Neural cell (in vitro differentiated cells): ENCODE measurements around the gene DIS3. TPM values are rescaled to one million over a fixed set of nuclear protein-coding genes. Genes with fewer than 3 reads are reported as not detected.

Experiments used
- H2AFZ ChIP-seq: fragments of 200-600, 300-800 bp; sonication (generic), shearing (Covaris generic); 2 replicates; pipeline ENCODE4 v1.6.0; 2014; ENCODE audit warnings: low read depth, mild to moderate bottlenecking, antibody characterized with exemption, low read length, moderate library complexity
- H3F3A ChIP-seq: fragments of 200-600 bp; shearing (Covaris generic); 2 replicates; pipeline ENCODE4 v1.6.1; 2016; ENCODE audit warnings: mild to moderate bottlenecking, moderate library complexity, mixed read lengths, antibody characterized with exemption, low read length; ENCODE audit not compliant: insufficient read depth, poor library complexity, severe bottlenecking
- H3K27ac ChIP-seq: fragments of 200-600, 300-800 bp; sonication (generic), shearing (Covaris generic); 2 replicates; pipeline ENCODE4 v1.5.1; 2014; ENCODE audit warnings: mild to moderate bottlenecking, low read length, moderate library complexity
- H3K27me3 ChIP-seq: fragments of 300-800, 200-600 bp; sonication (generic), shearing (Covaris generic); 2 replicates; pipeline ENCODE4 v1.6.0; 2014; ENCODE audit warnings: mild to moderate bottlenecking, low read depth, low read length, moderate library complexity; ENCODE audit not compliant: insufficient read depth
- H3K36me3 ChIP-seq: fragments of 300-800, 200-600 bp; sonication (generic), shearing (Covaris generic); 2 replicates; pipeline ENCODE4 v1.5.1; 2014; ENCODE audit warnings: mild to moderate bottlenecking, antibody characterized with exemption, low read length, moderate library complexity; ENCODE audit not compliant: insufficient read depth
- H3K4me2 ChIP-seq: fragments of 300-800, 200-600 bp; sonication (generic), shearing (Covaris generic); 2 replicates; pipeline ENCODE4 v1.6.0; 2014; ENCODE audit warnings: mild to moderate bottlenecking, low read length
- H3K4me3 ChIP-seq: fragments of 300-800, 200-600 bp; sonication (generic), shearing (Covaris generic); 2 replicates; pipeline ENCODE4 v1.5.1; 2014; ENCODE audit warnings: mild to moderate bottlenecking, low read length, moderate library complexity
- H3K79me2 ChIP-seq: fragments of 200-600 bp; shearing (Covaris generic); replicated peaks from 2 replicates; pipeline ENCODE4 v1.6.0; 2014; ENCODE audit warnings: mild to moderate bottlenecking, low read length, moderate library complexity; ENCODE audit not compliant: insufficient read depth
- H3K9ac ChIP-seq: fragments of 300-800, 200-600 bp; sonication (generic), shearing (Covaris generic); 2 replicates; pipeline ENCODE4 v1.6.1; 2016; ENCODE audit warnings: mild to moderate bottlenecking, low read length, mixed read lengths
- H3K9me2 ChIP-seq: fragments of 200-600 bp; shearing (Covaris generic); 2 replicates; pipeline ENCODE4 v1.6.1; 2016; ENCODE audit warnings: mild to moderate bottlenecking, low read length, mixed read lengths; ENCODE audit not compliant: insufficient read depth
- H3K9me3 ChIP-seq: fragments of 200-600, 300-800 bp; sonication (generic), shearing (Covaris generic); 2 replicates; pipeline ENCODE4 v1.6.1; 2016; ENCODE audit warnings: mild to moderate bottlenecking, mixed run types, low read length, moderate library complexity, mixed read lengths
- H4K20me1 ChIP-seq: fragments of 200-600 bp; shearing (Covaris generic); 2 replicates; pipeline ENCODE4 v1.6.1; 2016; ENCODE audit warnings: mild to moderate bottlenecking, mixed run types; ENCODE audit not compliant: insufficient read depth
- CTCF ChIP-seq: fragments of 450-650 bp; IDR thresholded peaks from 2 replicates; pipeline ENCODE4 v1.5.1; 2014; ENCODE audit warnings: antibody characterized with exemption, mild to moderate bottlenecking, moderate library complexity; ENCODE audit not compliant: poor library complexity, severe bottlenecking
- EP300 ChIP-seq: fragments of 450-650 bp; conservative IDR thresholded peaks from 2 replicates; pipeline ENCODE4 v1.6.1; 2014; ENCODE audit warnings: antibody characterized with exemption, mild to moderate bottlenecking, moderate library complexity; ENCODE audit not compliant: poor library complexity, severe bottlenecking
- EZH2 ChIP-seq: fragments of 200-600, 300-800 bp; shearing (Covaris generic), sonication (generic); IDR thresholded peaks from 2 replicates; pipeline ENCODE4 v1.6.1; 2014; ENCODE audit warnings: antibody characterized with exemption, low read length, borderline replicate concordance, mild to moderate bottlenecking; ENCODE audit not compliant: insufficient read depth, poor library complexity, severe bottlenecking
- MXI1 ChIP-seq: fragments of 450-650 bp; conservative IDR thresholded peaks from 2 replicates; pipeline ENCODE4 v1.6.1; 2014; ENCODE audit warnings: antibody characterized with exemption, mild to moderate bottlenecking; ENCODE audit not compliant: poor library complexity, severe bottlenecking
- POLR2AphosphoS5 ChIP-seq: IDR thresholded peaks from 2 replicates; pipeline ENCODE4 v1.6.1; 2012
- RAD21 ChIP-seq: fragments of 450-650 bp; conservative IDR thresholded peaks from 2 replicates; pipeline ENCODE4 v1.6.1; 2014; ENCODE audit warnings: antibody characterized with exemption, mild to moderate bottlenecking, moderate library complexity
- REST ChIP-seq: IDR thresholded peaks from 2 replicates; pipeline ENCODE4 v1.6.1; 2012; ENCODE audit warnings: borderline replicate concordance
- SMC3 ChIP-seq: fragments of 450-650 bp; conservative IDR thresholded peaks from 2 replicates; pipeline ENCODE4 v1.6.1; 2014; ENCODE audit warnings: antibody characterized with exemption, mild to moderate bottlenecking, moderate library complexity; ENCODE audit not compliant: poor library complexity
- TAF1 ChIP-seq: IDR thresholded peaks from 2 replicates; pipeline ENCODE4 v1.6.1; 2012; ENCODE audit warnings: low read depth
- polyA plus RNA-seq: library from polyadenylated mRNA; depleted of rRNA; stranded (reverse); fragments of >200 nt; gene quantifications from 2 replicates; pipeline ENCODE4 v1.2.3, GENCODE V29; 2014

Gene DIS3
- polyA plus RNA-seq, 1 donor from 2014 or later: 46.3 TPM

- Histone ChIP-seq H3K4me3 (peak within 1 kb of the TSS; percentile 73), H3K27ac (peak within 1 kb of the TSS; percentile 30), H3K4me2 (peak within 1 kb of the TSS; percentile 91), H3F3A (no peaks in the 10 kb centered on the region), H4K20me1 (no peaks in the 10 kb centered on the region), H3K36me3 (no peaks in the 10 kb centered on the region), H3K27me3 (no peaks in the 10 kb centered on the region), H2AFZ (peak within 1 kb of the TSS; percentile 74), H3K9me3 (no peaks in the 10 kb centered on the region), H3K9ac (peak within 1 kb of the TSS; percentile 64), H3K79me2 (peaks cover 38% of the 10 kb centered on the region), H3K9me2 (no peaks in the 10 kb centered on the region)
- TF ChIP-seq EP300 (peak; percentile 40), CTCF (no peak), TAF1 (no peak), MXI1 (peak; percentile 100), REST (no peak), POLR2AphosphoS5 (peak; percentile 50), RAD21 (peak; percentile 44), SMC3 (peak; percentile 37), EZH2 (no peak)
Observed at GRCh38 chr13:72727417-72728289, 54.0 kb downstream of the DIS3 start, which contains the start of the genes BORA and MZT1. Gene BORA, plus strand, starts transcription at chr13:72727923. Its CDS starts 1,018 bp downstream, at chr13:72728941. Gene MZT1, minus strand, starts transcription at chr13:72727629. Its CDS starts 27 bp downstream, at chr13:72727602.

- peak overlapping the region; percentile 64 for H3K9ac ChIP-seq
- no peaks in the 10 kb centered on the region for H3K9me2 ChIP-seq
- H3K4me2 ChIP-seq: peak overlapping the region; percentile 88
- TF ChIP-seq MXI1: no peak
- no peak for TF ChIP-seq EP300
- no peak for TF ChIP-seq SMC3
- no peak for TF ChIP-seq CTCF
- TF ChIP-seq TAF1: no peak
- TF ChIP-seq POLR2AphosphoS5: no peak
- no peak for TF ChIP-seq EZH2
- TF ChIP-seq RAD21: no peak
- TF ChIP-seq REST: no peak
- peak overlapping the region; percentile 73 for H3K4me3 ChIP-seq
- H3F3A ChIP-seq: no peaks in the 10 kb centered on the region
- no peaks in the 10 kb centered on the region for H4K20me1 ChIP-seq
- no peaks in the 10 kb centered on the region for H3K9me3 ChIP-seq
- H3K27me3 ChIP-seq: no peaks in the 10 kb centered on the region
- H2AFZ ChIP-seq: peak overlapping the region; percentile 69
- peaks cover 46% of the 10 kb centered on the region for H3K79me2 ChIP-seq
- no peaks in the 10 kb centered on the region for H3K36me3 ChIP-seq
- peak overlapping the region; percentile 30 for H3K27ac ChIP-seq
Observed at GRCh38 chr13:72726726-72727416, 54.8 kb downstream of the DIS3 start.
